ENCODE results near the gene RALY.

DNA sequence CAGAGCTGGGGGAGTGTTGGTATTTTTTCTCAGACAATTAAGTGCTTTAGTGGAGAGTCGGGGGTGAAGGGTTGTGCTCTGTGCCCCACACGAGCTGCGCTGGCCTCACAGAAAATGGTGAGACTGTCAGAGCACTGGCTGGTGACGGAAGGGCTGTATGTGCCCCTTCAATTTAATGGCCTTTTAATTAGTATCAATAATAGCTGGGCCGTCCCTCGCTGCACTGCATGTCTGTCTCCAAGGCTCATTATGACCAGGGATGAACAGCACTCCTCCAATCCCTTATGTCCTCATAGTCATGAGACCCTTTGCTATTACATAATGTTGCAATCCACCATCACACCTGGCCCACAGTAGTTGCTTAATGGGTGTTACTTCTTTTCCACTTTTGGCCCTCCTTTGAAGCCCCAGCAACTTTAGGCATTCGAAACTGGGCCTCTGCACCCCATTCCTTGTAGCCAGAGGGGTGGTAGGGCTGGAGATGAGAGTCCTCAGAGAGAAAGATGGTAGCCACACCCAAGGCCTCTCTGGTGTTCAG lies 9.5 kb upstream of the RALY start:
- TF ChIP-seq, protein P1, sequence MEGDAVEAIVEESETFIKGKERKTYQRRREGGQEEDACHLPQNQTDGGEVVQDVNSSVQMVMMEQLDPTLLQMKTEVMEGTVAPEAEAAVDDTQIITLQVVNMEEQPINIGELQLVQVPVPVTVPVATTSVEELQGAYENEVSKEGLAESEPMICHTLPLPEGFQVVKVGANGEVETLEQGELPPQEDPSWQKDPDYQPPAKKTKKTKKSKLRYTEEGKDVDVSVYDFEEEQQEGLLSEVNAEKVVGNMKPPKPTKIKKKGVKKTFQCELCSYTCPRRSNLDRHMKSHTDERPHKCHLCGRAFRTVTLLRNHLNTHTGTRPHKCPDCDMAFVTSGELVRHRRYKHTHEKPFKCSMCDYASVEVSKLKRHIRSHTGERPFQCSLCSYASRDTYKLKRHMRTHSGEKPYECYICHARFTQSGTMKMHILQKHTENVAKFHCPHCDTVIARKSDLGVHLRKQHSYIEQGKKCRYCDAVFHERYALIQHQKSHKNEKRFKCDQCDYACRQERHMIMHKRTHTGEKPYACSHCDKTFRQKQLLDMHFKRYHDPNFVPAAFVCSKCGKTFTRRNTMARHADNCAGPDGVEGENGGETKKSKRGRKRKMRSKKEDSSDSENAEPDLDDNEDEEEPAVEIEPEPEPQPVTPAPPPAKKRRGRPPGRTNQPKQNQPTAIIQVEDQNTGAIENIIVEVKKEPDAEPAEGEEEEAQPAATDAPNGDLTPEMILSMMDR (conservative IDR thresholded peaks at IDR 0.05) = no peak
- no peak for TF ChIP-seq EZH2 (IDR thresholded peaks at IDR 0.05; ENCODE audit: low read depth)
